ENCODE results near the gene UAP1.

DNA sequence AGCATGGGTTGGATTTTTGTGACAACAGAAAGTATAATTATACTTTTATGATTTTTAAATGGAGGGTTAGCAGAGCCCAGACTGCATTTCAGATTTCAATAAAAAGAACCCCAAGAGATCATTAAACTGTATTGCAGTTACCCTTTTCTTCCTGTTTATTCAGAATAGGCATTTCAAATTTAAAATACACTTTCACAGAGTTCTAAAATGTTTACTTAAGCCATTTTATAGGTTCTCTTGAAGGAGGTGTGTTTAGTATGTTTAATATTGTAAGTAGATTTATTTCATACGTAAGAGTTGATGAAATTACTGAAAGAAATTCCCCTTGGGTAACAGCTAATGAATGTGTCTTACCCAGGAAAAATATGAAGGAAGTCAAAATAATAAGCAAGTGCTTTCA, 17.4 kb downstream of the UAP1 start:
- TF ChIP-seq, protein P1, sequence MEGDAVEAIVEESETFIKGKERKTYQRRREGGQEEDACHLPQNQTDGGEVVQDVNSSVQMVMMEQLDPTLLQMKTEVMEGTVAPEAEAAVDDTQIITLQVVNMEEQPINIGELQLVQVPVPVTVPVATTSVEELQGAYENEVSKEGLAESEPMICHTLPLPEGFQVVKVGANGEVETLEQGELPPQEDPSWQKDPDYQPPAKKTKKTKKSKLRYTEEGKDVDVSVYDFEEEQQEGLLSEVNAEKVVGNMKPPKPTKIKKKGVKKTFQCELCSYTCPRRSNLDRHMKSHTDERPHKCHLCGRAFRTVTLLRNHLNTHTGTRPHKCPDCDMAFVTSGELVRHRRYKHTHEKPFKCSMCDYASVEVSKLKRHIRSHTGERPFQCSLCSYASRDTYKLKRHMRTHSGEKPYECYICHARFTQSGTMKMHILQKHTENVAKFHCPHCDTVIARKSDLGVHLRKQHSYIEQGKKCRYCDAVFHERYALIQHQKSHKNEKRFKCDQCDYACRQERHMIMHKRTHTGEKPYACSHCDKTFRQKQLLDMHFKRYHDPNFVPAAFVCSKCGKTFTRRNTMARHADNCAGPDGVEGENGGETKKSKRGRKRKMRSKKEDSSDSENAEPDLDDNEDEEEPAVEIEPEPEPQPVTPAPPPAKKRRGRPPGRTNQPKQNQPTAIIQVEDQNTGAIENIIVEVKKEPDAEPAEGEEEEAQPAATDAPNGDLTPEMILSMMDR (IDR thresholded peaks at IDR 0.05), result no peak
- no peak for TF ChIP-seq POLR2A (IDR thresholded peaks at IDR 0.05)
